Stimulated activated naive B cell treated with anti-CD40 and anti-IgM and Interleukin-4, amounts not matched to agents 10 μg/mL and 1 μg/mL and 100 μg/mL, for 72 hours (primary cell): ENCODE data around the gene CNFN.
"Not testable (repeated sequence)": the region's sequence is repeated elsewhere in the genome, so short reads cannot be mapped to it uniquely, and the experiment has no call there.

Experiments used
- ATAC-seq, 2 donors: fragments of 150-1000 bp; cut with Tn5 transposase; replicated peaks; 2 replicates each; pipeline ENCODE4 v1.10.0; 2021; ENCODE audit warnings: moderate library complexity in 1 of 2
- DNase-seq: peaks from one replicate; pipeline ENCODE4 v3.0.0; 2021
- H3K27ac Mint-ChIP-seq: one replicate; pipeline ENCODE4 v1.8.0; 2022; ENCODE audit warnings: mild to moderate bottlenecking, mixed read lengths
- H3K27me3 Mint-ChIP-seq, 2 donors: one replicate each; pipeline ENCODE4 v1.8.0; 2022; ENCODE audit warnings: mixed read lengths in 2 of 2
- H3K36me3 Mint-ChIP-seq, 2 donors: one replicate each; pipeline ENCODE4 v1.8.0; 2022; ENCODE audit warnings: mixed read lengths in 2 of 2, mild to moderate bottlenecking in 1 of 2
- H3K4me1 Mint-ChIP-seq, 2 donors: one replicate each; pipeline ENCODE4 v1.8.0; 2022; ENCODE audit warnings: mixed read lengths in 2 of 2, mild to moderate bottlenecking in 1 of 2
- H3K4me3 Mint-ChIP-seq, 2 donors: one replicate each; pipeline ENCODE4 v1.8.0; 2022; ENCODE audit warnings: mild to moderate bottlenecking in 2 of 2, mixed read lengths in 2 of 2, moderate library complexity in 1 of 2
- H3K9me3 Mint-ChIP-seq, 2 donors: one replicate each; pipeline ENCODE4 v1.8.0; 2022; ENCODE audit warnings: mixed read lengths in 2 of 2, mild to moderate bottlenecking in 1 of 2

Gene CNFN

GRCh38 chr19:42343344-42344110, 46.6 kb downstream of the CNFN start:
- H3K9me3 Mint-ChIP-seq, result no peaks in the 10 kb centered on the region
- peak overlapping the region; percentile 44 for H3K27ac Mint-ChIP-seq
- H3K4me1 Mint-ChIP-seq, result no peaks in the 10 kb centered on the region
- H3K36me3 Mint-ChIP-seq, result peaks cover 28 to 58% of the 10 kb centered on the region in 2 donors
- H3K4me3 Mint-ChIP-seq, result no peak overlapping the region
- no peaks in the 10 kb centered on the region for H3K27me3 Mint-ChIP-seq
- DNase-seq, result no peak
- no peak for ATAC-seq

- not testable (repeated sequence) for H3K9me3 Mint-ChIP-seq, H3K27ac Mint-ChIP-seq, DNase-seq, H3K4me3 Mint-ChIP-seq, H3K27me3 Mint-ChIP-seq, ATAC-seq, H3K4me1 Mint-ChIP-seq
- H3K36me3 Mint-ChIP-seq, result peaks cover 19 to 38% of the 10 kb centered on the region in 2 donors
Observed at GRCh38 chr19:42339922-42340321, 50.2 kb downstream of the CNFN start.

- H3K4me1 Mint-ChIP-seq, H3K9me3 Mint-ChIP-seq, H3K27me3 Mint-ChIP-seq, H3K27ac Mint-ChIP-seq, H3K4me3 Mint-ChIP-seq, ATAC-seq, DNase-seq: not testable (repeated sequence)
- H3K36me3 Mint-ChIP-seq, result peaks cover 15 to 32% of the 10 kb centered on the region in 2 donors
Observed at GRCh38 chr19:42339126-42339860, 50.8 kb downstream of the CNFN start.
